GM19043 (cell line): ENCODE measurements around the gene SLC8A1.

Source experiments
- ATAC-seq: cut with Tn5 transposase; IDR thresholded peaks from one replicate; pipeline ENCODE4 v1.9.1; 2021; ENCODE audit warnings: low read depth; ENCODE audit not compliant: unreplicated experiment

Gene SLC8A1

DNA sequence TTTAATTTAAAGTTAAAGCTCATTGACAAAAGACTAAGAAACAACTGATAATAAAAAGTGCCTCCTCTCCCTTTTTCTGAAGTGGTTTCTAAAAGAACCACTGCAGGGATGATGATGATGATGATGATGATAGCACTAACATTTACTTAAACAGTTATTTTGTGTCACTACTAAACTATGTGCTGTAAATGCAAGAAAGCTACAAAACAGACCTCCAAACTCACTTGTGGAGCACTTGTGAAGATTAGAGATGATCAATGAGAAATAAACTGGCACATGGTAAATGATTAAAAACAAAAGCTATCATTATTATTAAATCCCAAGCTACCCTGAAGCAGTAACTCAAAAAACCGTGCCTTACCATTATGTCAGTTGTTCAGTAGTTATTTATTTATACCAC is 88.7 kb downstream of the SLC8A1 start:
- ATAC-seq, result no peak

DNA sequence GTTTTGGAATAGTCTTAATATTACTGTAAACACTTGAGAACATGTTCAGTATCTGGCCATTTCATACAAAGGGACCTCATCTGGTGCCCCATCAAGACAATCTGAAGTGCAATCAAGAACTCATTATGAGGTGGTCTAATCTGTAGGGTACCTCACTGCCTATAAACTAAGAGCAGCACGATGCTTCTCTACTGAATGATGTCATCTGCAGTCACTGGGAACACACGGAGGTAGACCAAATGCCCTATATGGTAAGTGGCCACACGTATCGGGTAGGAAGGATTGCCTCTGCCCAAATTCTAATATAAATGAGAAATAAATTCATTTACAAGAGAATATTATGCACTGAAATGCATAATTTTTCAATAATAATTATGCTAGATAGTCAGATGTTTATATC is 90.4 kb downstream of the SLC8A1 start:
- no peak for ATAC-seq

DNA sequence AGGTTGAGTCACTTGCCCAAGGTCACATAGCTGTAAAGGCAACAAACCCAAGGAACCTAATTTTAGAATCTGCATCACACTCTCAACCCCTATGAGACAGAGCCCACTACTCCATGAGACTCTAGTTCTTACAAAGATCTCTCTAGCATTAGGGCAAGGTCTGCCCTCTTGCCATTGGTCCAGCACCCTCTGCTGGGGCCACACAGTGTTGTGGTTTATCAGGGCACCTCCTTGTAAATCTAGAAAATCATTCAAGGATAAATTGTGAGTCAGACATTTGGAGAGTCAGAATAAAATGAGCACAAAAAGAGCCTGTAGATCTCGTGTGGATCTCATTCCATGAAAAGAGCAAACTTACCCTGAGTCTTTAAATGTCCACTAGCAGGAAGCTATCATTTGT is 91.2 kb downstream of the SLC8A1 start:
- no peak for ATAC-seq

DNA sequence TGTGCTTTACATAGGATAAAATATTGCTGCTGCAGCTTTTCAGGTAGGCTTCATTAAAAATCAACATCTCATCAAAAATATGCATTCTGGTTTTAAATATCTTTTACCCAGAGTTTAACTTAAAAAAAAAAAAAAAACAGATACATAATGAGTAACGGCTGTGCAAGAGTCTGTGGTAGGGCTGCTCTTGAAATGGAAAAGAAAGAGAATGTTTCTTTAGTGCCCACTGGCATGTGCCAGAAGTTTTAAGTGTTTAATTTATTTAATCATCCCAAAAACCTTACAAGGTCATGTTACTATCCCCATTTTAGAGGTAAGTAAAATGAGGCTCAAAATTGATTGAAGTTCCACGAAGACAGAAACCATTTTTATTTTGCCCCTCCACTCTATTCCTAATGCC is 92.1 kb downstream of the SLC8A1 start:
- ATAC-seq, result no peak

DNA sequence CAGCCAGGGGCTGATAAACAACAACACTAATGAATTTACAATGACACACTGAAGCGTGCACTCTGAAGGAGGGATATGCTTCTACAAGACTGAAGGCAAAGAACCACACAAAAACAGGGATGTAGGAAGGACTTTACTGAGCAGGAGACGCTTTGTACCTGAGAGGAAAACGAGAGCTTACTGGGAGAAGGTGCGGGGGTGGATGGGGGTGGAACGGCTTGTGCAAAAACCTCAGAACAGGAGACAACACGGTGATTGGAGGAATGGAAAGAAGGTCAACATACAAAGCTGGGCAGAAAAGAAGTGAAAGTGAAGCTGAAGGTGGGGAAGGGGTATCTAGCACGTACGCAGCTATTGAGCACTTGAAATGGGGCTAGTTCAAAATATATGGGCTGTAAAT is 93.1 kb downstream of the SLC8A1 start:
- no peak for ATAC-seq

DNA sequence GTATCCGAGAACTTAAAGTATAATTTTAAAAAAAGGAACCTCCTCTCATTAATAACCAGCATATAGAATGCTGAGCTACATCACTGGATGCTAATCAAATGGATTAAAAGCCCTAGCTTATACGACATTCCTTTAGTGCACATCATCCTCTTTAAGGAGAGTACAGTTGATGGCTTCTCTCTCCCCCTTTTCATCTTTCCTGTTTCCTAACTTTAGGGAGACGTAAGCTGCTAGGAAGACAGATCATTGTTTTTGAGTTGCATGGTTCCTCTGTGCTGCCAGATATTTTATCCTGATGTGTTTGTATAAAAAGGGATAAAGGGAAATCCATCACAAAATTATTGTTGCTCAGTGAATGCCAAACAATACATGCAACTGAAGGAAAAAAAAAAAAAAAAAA is 94.2 kb downstream of the SLC8A1 start:
- no peak for ATAC-seq

DNA sequence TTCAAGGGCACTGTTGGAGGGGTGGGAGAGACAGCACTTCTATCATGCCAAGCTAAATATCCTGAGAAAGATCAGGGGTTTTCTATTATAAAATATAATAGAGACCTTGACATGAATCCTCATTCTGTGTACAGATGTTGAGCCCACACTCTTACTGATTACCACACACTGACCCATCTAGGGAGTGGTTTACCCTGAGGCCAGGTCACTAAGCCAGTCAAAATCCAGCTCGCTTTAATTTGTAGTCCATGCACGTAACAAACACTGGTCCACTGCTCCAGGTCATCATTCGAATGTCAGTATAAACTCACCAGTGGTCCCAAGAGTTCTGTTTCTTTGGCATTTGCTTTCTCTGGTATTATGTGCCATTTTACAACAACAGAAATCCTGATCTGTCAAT is 96.4 kb downstream of the SLC8A1 start:
- ATAC-seq, result no peak

DNA sequence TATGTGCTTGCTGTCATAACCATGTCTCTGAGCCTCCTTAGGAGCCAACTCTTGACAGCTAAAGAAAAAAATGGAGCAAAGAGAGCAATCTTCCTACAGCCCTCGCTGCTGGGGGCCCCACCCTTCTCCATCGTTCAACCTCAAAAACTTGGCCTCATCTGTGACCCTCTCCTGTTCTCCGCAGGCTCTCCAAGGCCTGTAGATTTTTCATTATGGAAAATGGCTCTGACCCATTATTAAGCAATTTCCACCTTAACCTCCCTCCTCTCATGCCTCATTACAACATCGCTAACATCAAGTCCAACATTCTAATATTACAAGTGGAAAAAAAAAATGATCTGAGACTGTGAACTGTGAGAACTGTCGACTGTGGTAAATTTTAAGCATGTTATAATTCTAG is 98.7 kb downstream of the SLC8A1 start:
- ATAC-seq, result no peak

DNA sequence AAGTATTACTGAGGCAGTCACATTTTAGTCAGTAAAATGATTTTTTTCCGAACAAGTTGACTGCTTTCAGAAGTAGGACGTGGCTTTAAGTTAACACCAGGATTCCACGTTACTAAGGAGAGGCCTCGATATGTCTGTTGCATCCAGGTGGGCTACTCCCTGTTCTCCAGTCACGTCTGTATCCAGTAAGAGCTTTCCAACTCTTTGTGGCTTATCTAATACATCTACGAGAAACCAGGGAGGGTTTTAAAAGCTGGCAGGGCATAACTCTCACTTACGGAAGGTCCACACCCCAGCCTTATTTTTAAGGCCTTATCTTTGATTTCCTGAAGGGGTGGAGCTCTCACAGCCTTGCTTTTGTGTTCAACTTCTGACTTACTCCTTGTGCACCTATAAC is 99.2 kb downstream of the SLC8A1 start:
- ATAC-seq, result no peak

DNA sequence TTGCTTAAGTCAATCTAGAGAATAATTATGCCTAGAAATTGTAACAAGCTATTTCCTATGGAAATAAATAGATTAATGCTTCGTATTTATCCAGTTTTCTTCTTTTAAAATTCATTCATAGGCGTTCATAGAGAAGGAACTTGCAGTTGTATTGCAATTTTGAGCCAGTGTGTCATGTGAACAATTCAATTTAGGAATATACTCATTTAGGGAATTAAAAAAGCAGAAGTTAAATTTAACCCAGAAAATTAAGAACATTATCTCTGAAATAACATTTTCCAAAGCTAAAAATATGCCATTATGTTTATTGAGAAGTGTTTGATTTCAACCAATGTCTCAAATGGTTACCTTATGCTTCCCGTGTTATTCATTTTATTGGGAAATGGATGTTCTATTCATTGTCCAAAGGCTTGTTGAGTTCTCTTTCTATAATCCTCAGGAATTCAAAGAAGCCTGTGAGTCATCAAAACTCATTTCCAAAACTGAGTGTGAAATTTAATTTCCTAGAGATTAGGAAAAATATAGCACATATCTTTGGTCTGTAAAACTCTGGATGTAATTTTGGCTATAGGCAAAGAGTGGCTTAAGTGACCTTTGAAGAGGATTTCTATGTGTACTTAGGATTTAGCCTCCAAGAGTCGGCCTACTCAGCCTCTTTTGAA is 99.7 kb downstream of the SLC8A1 start:
- ATAC-seq, result no peak

DNA sequence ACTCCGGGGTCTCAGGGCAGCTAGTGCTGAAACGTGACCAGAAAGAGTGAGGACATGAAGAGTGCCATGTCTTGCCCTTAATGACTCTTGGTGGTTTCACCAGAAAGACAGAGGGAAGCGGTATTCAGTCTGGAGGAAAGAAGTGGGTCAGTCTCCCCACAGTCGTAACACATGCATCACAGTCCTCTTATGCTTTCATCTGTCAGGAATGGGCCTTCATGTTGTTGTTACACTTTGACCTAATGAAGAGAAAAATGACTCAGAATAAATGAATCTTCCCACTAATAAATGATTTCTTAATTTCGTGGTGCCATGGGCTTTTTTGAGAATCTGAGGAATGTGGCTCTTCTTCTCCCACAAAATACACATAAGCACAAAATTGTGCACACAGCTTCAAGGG is 103.2 kb downstream of the SLC8A1 start:
- ATAC-seq, result no peak

DNA sequence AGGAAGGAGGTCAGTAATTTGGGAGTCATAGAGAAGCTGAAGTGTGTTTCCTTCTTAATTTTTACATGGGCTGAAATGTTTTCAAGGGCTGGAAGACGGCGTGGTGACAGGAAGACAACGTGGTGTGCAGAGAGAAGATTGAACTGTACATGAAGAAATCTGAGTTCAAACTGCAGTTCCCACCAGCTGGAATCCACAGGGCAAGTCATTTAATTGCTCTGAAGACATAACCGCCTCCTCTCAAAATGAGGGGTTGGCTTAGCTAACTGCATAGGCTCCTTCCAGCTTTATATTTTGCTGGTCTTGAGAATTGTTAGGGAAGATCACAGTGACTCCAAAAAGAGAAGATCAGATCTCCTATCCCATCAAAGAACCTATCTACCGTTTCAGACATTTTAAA is 103.9 kb downstream of the SLC8A1 start:
- no peak for ATAC-seq

DNA sequence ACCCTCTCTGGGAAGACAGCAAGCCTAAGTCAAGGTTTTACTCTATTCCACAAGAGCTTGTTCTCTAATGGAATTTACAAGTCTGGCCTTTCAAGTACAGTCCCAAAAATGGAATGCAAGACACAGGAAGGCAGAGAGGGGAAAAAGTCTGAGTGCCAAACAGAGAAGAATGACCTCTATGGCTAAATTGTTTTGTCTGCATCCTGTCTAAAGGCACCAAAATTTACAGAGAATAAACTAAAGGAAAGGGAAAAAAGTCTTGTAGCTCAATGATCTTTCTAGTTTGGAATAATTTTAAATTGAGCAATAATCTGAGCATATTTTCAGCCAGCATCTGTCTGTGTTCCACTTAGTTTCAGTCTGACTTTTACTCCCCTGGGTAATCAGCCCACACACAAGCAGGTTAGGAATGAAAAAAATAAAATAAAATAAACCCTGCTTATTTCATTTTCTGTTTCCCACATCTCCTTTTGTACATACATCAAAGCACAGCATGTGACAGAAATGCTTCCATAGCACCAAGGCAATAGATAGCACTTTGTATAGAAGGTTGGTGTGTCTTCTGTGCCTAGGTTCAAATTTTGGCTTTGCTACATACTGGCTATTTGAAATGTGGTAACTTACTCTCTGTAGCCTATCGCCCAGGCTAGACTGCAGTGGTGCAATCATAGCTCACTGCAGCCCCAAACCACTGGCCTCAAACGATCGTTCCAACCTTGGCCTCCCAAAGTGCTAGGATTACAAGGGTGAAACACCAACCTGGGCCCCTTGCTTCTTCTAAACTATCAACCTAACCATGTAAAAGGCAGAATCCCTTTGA is 105.1 kb downstream of the SLC8A1 start:
- no peak for ATAC-seq

DNA sequence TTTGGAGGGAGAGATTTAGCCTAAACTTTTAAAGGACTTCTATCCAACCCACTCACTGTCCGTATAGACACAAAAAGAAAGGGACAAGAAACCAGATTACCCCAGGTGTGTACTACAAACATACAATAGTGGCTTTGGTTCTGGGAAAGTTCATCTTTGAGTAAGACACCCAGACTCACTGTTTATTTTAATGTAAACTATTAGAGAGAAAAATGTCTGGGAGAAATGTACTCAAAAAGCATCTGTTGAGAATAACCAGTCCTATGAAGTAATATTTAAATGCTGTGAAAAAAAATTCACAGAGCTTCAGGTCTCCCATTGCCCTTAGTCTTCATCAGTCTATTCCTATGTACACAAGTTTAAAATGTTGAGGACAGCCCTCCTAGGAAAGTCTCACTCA is 107.5 kb downstream of the SLC8A1 start:
- ATAC-seq, result no peak

DNA sequence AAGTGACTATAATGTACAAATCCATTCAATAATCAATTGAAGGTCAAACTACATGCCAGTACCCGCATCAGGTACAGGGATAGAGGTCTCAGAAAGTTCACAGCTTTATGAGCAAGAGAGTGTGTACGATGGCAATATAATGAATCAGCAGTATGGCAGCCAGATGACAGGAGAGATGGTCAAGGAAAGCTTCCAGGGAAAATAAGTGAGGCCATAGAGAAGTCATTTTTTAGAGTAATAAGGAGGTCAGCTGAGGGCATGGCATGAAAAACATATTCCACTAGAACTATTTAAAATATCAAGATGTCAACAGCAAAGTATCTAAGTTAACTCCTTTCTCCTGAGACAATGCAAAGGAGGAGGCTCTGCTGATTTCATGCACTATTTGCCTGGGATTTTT is 108.0 kb downstream of the SLC8A1 start:
- ATAC-seq, result no peak

DNA sequence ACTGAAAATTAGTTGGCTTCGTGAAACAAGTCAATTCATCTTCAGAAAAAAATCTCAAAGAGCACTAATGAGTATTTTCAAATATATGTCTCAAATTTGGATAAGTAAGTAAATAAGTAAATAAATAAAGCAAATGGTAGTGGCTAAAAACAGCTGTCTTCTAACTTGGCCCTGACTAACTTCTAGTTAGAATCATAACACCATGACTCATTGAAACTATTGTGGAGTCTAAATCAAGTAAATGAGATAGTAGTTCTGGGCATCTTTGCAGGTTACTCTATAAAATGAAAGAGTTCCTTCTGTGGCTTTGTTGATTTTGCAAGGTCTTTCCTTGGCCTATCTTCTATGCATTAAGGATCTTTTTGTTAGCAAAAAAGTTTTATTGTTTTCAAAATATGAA is 110.7 kb downstream of the SLC8A1 start:
- ATAC-seq, result no peak

DNA sequence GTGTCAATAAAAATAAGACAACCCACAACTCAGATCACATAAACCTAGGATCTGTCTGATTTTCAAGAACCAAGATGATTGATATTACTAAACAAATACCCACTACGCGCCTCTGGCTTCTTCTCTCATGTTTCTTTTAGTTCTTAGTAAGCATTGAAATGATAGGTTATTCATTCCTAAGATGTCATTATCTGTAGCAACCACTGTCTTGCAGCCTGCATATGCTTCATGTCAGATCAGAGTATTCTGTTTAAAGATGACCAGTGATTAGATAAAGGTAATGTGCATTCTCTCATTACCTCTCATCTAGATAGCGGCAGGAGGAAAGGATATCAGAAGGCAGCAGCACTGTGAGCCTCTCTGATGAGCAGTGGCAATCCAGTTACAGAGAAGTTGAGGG is 112.9 kb downstream of the SLC8A1 start:
- no peak for ATAC-seq

DNA sequence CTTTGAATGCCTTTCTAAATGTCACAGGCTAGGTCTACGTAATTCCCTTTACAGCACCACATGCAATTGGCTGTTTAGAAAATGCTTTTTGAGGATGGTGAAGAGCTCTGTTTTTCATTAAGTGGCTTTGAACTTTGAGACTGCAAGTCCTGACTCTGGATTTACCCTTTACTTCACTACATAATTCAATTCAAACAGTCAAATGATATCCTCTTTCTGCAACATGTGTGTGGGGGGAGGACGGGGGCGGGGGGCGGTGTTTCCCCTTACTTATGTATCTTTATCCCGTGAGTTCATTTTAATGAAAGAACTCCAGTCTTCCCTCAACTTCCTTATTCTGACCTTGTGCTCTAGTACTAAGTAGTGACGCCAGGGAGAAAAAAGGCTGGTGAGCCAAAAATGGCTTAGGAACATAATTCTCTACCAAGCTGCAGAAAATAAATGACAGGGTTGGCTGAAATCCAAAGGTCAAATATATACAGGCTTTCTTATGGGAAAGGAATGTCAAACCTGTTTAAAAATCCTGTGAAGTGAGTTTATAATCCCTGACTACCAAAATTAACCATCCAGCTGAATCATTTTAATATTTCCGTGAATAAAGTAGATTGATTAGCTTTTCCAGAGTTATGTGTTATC is 119.6 kb downstream of the SLC8A1 start:
- no peak for ATAC-seq

DNA sequence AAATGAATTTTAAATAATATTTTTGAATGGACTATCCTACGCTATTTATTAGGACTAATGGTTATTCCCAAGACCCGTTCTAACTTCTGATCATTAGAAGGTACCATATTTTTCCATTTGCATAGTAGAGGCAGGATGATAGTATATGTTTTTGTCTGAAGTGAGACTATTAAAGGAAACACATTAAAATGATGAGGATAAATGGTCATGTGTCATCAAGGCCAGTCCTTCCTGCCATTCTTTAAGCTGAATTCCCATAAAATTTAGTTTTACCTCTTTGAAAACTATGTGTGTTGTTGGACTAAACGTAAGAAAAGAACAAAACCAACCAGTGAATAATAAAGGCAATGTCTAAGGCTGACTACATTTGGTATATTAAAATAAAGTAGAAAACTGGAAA is 121.8 kb downstream of the SLC8A1 start:
- no peak for ATAC-seq

DNA sequence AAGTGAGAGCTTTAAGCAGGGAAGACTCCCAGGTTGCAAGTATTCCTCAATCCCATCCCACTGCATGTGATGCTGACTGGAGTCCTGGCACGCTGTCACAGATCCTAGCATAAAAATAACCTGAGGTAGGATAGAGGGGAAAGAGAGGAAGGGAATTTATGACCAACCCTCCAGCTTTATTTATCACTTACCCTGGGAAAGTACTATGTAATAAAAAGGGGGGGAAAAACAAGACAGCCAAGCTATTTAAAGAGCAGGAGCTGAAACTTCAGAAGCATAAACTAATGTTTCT is 122.2 kb downstream of the SLC8A1 start:
- ATAC-seq, result no peak

DNA sequence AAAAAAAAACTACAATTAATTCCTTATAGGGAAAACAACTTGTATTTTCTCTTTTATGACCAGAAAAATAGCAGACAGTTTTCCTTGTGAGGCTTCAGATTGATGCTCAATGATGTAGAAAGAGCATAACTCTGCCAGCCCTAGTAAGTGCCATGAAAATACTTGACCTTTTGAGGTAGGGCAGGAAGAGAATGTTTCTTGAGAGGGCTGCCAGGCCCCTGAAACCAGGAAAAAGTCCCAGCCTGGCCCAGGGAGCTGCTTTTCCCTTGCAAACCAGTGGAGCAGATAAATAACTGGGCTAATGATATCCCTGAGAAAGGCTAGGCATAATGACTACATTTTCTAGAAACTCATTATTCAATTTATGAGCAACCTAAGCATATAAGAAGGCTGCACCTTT is 126.8 kb downstream of the SLC8A1 start:
- no peak for ATAC-seq

DNA sequence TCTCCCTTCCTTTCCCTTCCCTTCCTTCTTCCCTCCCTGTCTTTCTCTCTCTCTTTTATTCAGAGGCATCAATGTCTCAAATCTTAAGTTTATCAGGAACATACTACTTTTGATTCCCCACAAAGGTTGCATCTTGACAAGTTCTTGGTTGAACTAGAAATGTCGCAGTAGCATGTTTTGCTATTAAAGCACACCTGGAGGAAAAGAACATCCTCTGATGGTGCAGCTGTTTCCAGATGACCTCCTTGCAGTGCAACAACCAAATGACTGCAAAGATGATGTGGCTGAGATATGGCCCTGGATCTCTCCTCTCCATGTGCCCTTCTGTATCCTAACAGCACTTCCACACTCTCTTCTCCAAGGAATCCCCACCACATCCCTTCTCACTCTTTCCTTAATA is 127.2 kb downstream of the SLC8A1 start:
- ATAC-seq, result no peak
